GM12801 (cell line): ENCODE results near the gene ARHGEF10L.

ENCODE experiments used
- CTCF ChIP-seq: IDR thresholded peaks from one replicate; pipeline ENCODE4 v1.5.1; 2011; ENCODE audit warnings: control low read depth; ENCODE audit not compliant: insufficient read length; ENCODE audit errors: extremely low read depth

The ARHGEF10L gene

GRCh38 chr1:17516303-17517214, 22.9 kb upstream of the ARHGEF10L start:
- no peak for TF ChIP-seq CTCF

- no peak for TF ChIP-seq CTCF
Observed at GRCh38 chr1:17520041-17520440, 19.5 kb upstream of the ARHGEF10L start.

- no peak for TF ChIP-seq CTCF
Observed at GRCh38 chr1:17520473-17521319, 18.8 kb upstream of the ARHGEF10L start.

GRCh38 chr1:17521946-17522612, 17.4 kb upstream of the ARHGEF10L start:
- no peak for TF ChIP-seq CTCF

GRCh38 chr1:17523321-17524041, 16.0 kb upstream of the ARHGEF10L start:
- no peak for TF ChIP-seq CTCF

GRCh38 chr1:17524645-17525044, 14.9 kb upstream of the ARHGEF10L start:
- TF ChIP-seq CTCF = no peak
